ENCODE measurements around the gene C6orf62.

DNA sequence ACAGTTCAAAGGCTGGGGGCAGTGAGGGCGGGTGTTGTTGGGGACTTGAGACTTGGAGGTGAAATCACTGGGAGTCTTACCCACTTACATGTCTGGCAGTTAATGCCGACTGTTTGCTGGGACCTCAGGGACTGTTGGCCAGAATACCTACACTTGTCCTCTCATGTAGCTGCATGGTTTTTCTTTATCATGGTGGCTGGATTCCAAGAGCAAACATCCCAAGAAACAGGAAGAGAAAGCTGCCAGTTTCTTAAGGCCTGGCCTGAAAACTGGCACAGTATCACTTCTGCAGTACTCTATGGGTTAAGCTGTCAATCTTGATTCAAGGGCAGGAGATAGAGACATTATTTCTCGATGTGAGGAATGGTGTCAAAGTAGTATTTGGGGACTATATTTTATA is 19.8 kb upstream of the C6orf62 start:
- TF ChIP-seq POLR2AphosphoS5 (IDR thresholded peaks at IDR 0.05; ENCODE audit: low read depth, low read length) (no peak), TAF1 (IDR thresholded peaks at IDR 0.05; ENCODE audit: borderline replicate concordance, low read depth, low read length) (no peak), POLR2A (IDR thresholded peaks at IDR 0.05; ENCODE audit: low read depth, low read length) (no peak)

All from GM12892 (cell line).